Right lobe of liver (tissue), 4 donors: ENCODE results near the gene VHLL.

Experiments used
- CTCF ChIP-seq, 4 donors: fragments of 200-600 bp in 3 of 4; fragments of 450-650 bp in 1 of 4; IDR thresholded peaks; one replicate each; pipeline versions ENCODE4 v1.5.1 to v1.8.0; 2016 to 2022; ENCODE audit warnings: antibody characterized with exemption in 4 of 4, mild to moderate bottlenecking in 2 of 4
- POLR2A ChIP-seq: fragments of 450-650 bp; IDR thresholded peaks from one replicate; pipeline ENCODE4 v1.6.1; 2017; ENCODE audit warnings: antibody characterized with exemption, mild to moderate bottlenecking
- donor health status: DM: no; HTN: no; CAD: no.
- donor health status: DM: no; HTN: no; CAD: no.
- donor health status: DM: no; HTN: yes; CAD: no.

- TF ChIP-seq CTCF (IDR thresholded peaks at IDR 0.05) (no peak), POLR2A (no peak)
Observed at GRCh38 chr1:156295391-156295947, 3.6 kb downstream of the VHLL start, which contains the start of gene GLMP.
